ENCODE measurements around the gene SLC45A3.
A peak's percentile ranks its signal among the peaks of the same experiment; 100 is the strongest.

- TF ChIP-seq CTCF (IDR thresholded peaks at IDR 0.05) (no peak), POLR2A (IDR thresholded peaks at IDR 0.05) (peak in 1 of 2 donors; percentile 10)
These were observed at the start of gene SLC45A3 for GRCh38 chr1:205680073-205680851.
